Measurements from ENCODE around the gene ZSWIM4.
A peak's percentile ranks its signal among the peaks of the same experiment; 100 is the strongest.

GRCh38 chr19:13833330-13834243 is 38.3 kb downstream of the ZSWIM4 start:
- TF ChIP-seq POLR2AphosphoS5 (IDR thresholded peaks at IDR 0.05; ENCODE audit: low read depth, low read length) = peak; percentile 93
- no peak for TF ChIP-seq REST (IDR thresholded peaks at IDR 0.05; ENCODE audit: insufficient read depth in 1 of 2, low read depth in 2 of 2, low read length in 2 of 2)
- TF ChIP-seq SIN3A (IDR thresholded peaks at IDR 0.05; ENCODE audit: borderline replicate concordance, insufficient read depth, low read length) = peak; percentile 76; the same call in 1 of the 2 replicates
